H1 (cell line): ENCODE measurements around the gene ABHD12B. TPM values are rescaled to one million over a fixed set of nuclear protein-coding genes. Genes with fewer than 3 reads are reported as not detected.

Experiments used
- CTCF ChIA-PET: fragments of 300-600 bp; sonication (Branson Sonifier 250); formaldehyde crosslinking; loops from one replicate; lab custom pipeline; 2021; ENCODE audit not compliant: partially characterized antibody; lab: Charles Lee
- POLR2A ChIA-PET: fragments of 300-600 bp; sonication (Branson Sonifier 250); formaldehyde crosslinking; loops from one replicate; lab custom pipeline; 2021; ENCODE audit warnings: inconsistent platforms; ENCODE audit not compliant: partially characterized antibody; lab: Charles Lee
- DNase-seq, 2 experiments: peaks; one replicate each; pipeline versions ENCODE4 v3.0.0 to v3.0.0-alpha.2; 2010 to 2022; ENCODE audit warnings: low spot score in 2 of 2, low read depth in 1 of 2, mixed read lengths in 1 of 2
- FAIRE-seq: peaks from 2 replicates; lab custom pipeline; 2011; peaks lifted over from hg19 to GRCh38; lab: Jason Lieb, UNC
- H2AFZ ChIP-seq: 2 replicates; pipeline ENCODE4 v1.8.1; 2012; ENCODE audit warnings: low read length, inconsistent platforms
- H2AK5ac ChIP-seq: 2 replicates; pipeline ENCODE4 v1.6.1; 2013; ENCODE audit warnings: low read depth, low read length
- H2BK120ac ChIP-seq: replicated peaks from 2 replicates; pipeline ENCODE3; 2013; ENCODE audit warnings: low read depth, low read length, inconsistent platforms
- H2BK12ac ChIP-seq: 2 replicates; pipeline ENCODE4 v1.6.1; 2013; ENCODE audit warnings: low read depth, low read length
- H2BK15ac ChIP-seq: 2 replicates; pipeline ENCODE4 v1.6.1; 2013; ENCODE audit warnings: low read length
- H2BK20ac ChIP-seq: 2 replicates; pipeline ENCODE4 v1.6.1; 2013; ENCODE audit warnings: low read length
- H2BK5ac ChIP-seq: 2 replicates; pipeline ENCODE4 v1.6.1; 2013; ENCODE audit warnings: low read depth, low read length
- H3K14ac ChIP-seq: 2 replicates; pipeline ENCODE4 v1.6.1; 2013; ENCODE audit warnings: inconsistent platforms; ENCODE audit not compliant: insufficient read length
- H3K18ac ChIP-seq: 2 replicates; pipeline ENCODE4 v1.6.1; 2013; ENCODE audit warnings: low read length; ENCODE audit errors: extremely low read depth
- H3K23ac ChIP-seq: 2 replicates; pipeline ENCODE4 v1.6.1; 2013; ENCODE audit warnings: inconsistent platforms; ENCODE audit not compliant: insufficient read length
- H3K23me2 ChIP-seq: 2 replicates; pipeline ENCODE4 v1.6.1; 2013; ENCODE audit warnings: low read depth, low read length
- H3K27ac ChIP-seq: 2 replicates; pipeline ENCODE4 v1.6.1; 2011; ENCODE audit warnings: low read depth, low read length, inconsistent platforms
- H3K27me3 ChIP-seq, 4 experiments: replicated peaks in 1 of 4; 1 replicate in 1 of 4; 2 replicates in 3 of 4; pipeline versions ENCODE4 v1.6.1 to v1.8.1; 2011 to 2013; ENCODE audit warnings: low read length in 3 of 4, mild to moderate bottlenecking in 3 of 4, inconsistent platforms in 2 of 4, mixed read lengths in 2 of 4, moderate library complexity in 1 of 4; ENCODE audit not compliant: control insufficient read depth in 3 of 4, insufficient read depth in 3 of 4; ENCODE audit errors: extremely low read depth in 1 of 4
- H3K36me3 ChIP-seq, 4 experiments: 2 replicates each; pipeline versions ENCODE4 v1.6.1 to v1.8.1; 2011 to 2013; ENCODE audit warnings: mild to moderate bottlenecking in 4 of 4, low read length in 3 of 4, moderate library complexity in 2 of 4, control low read depth in 1 of 4, inconsistent platforms in 1 of 4; ENCODE audit not compliant: insufficient read depth in 4 of 4, control insufficient read depth in 2 of 4
- H3K4ac ChIP-seq: replicated peaks from 2 replicates; pipeline ENCODE3; 2013; ENCODE audit warnings: low read length, low read depth, mixed read lengths, inconsistent platforms; ENCODE audit not compliant: insufficient read length
- H3K4me1 ChIP-seq, 4 experiments: replicated peaks in 1 of 4; 1 replicate in 1 of 4; 2 replicates in 3 of 4; pipeline versions ENCODE4 v1.6.1 to v1.8.1; 2011 to 2013; ENCODE audit warnings: low read length in 3 of 4, inconsistent platforms in 2 of 4, mixed read lengths in 1 of 4; ENCODE audit not compliant: insufficient read depth in 4 of 4, control insufficient read depth in 3 of 4
- H3K4me2 ChIP-seq, 2 experiments: 2 replicates each; pipeline versions ENCODE4 v1.6.1 to v1.8.1; 2011 to 2013; ENCODE audit warnings: low read depth in 2 of 2, low read length in 2 of 2, control low read depth in 1 of 2, inconsistent platforms in 1 of 2, mild to moderate bottlenecking in 1 of 2; ENCODE audit not compliant: insufficient read depth in 1 of 2
- H3K4me3 ChIP-seq, 4 experiments: fragments of 200-600, 300-600 bp in 1 of 4; sonication (generic), shearing (Covaris generic), sonication (Bioruptor Twin) in 1 of 4; 2 replicates each; pipeline versions ENCODE4 v1.5.1 to v1.8.1; 2011 to 2016; ENCODE audit warnings: low read length in 4 of 4, low read depth in 3 of 4, control low read depth in 2 of 4, inconsistent platforms in 2 of 4, mild to moderate bottlenecking in 2 of 4, mixed read lengths in 1 of 4, moderate library complexity in 1 of 4; ENCODE audit not compliant: insufficient read depth in 2 of 4; ENCODE audit errors: extremely low read depth in 1 of 4
- H3K56ac ChIP-seq: replicated peaks from 2 replicates; pipeline ENCODE3; 2013; ENCODE audit warnings: low read depth, mild to moderate bottlenecking, mixed read lengths, low read length, inconsistent platforms; ENCODE audit not compliant: insufficient read length
- H3K79me1 ChIP-seq: 2 replicates; pipeline ENCODE4 v1.6.1; 2013; ENCODE audit warnings: low read depth, low read length, control low read depth
- H3K79me2 ChIP-seq, 2 experiments: 2 replicates each; pipeline versions ENCODE4 v1.6.1 to v1.8.1; 2012 to 2013; ENCODE audit warnings: low read length in 2 of 2, mild to moderate bottlenecking in 2 of 2, inconsistent platforms in 1 of 2; ENCODE audit not compliant: insufficient read depth in 2 of 2, control insufficient read depth in 1 of 2
- H3K9ac ChIP-seq, 4 experiments: replicated peaks in 1 of 4; 1 replicate in 1 of 4; 2 replicates in 3 of 4; pipeline versions ENCODE4 v1.6.1 to v1.8.1; 2011 to 2013; ENCODE audit warnings: low read depth in 3 of 4, low read length in 3 of 4, control low read depth in 2 of 4, mild to moderate bottlenecking in 2 of 4, moderate library complexity in 2 of 4, inconsistent platforms in 1 of 4; ENCODE audit errors: extremely low read depth in 1 of 4
- H3K9me3 ChIP-seq, 2 experiments: 2 replicates each; pipeline versions ENCODE4 v1.6.1 to v1.8.1; 2012 to 2013; ENCODE audit warnings: mild to moderate bottlenecking in 2 of 2, moderate library complexity in 2 of 2, control low read depth in 1 of 2, inconsistent platforms in 1 of 2, low read depth in 1 of 2, low read length in 1 of 2, mixed read lengths in 1 of 2; ENCODE audit not compliant: insufficient read depth in 2 of 2
- H4K20me1 ChIP-seq, 2 experiments: replicated peaks in 1 of 2; 2 replicates each; pipeline versions ENCODE3 to v1.8.1; 2011 to 2013; ENCODE audit warnings: inconsistent platforms in 2 of 2, low read length in 2 of 2, mild to moderate bottlenecking in 1 of 2; ENCODE audit not compliant: insufficient read depth in 2 of 2, control insufficient read depth in 1 of 2
- H4K5ac ChIP-seq: 2 replicates; pipeline ENCODE4 v1.6.1; 2013; ENCODE audit warnings: low read length, low read depth, mixed read lengths, inconsistent platforms; ENCODE audit not compliant: insufficient read length
- H4K8ac ChIP-seq: 2 replicates; pipeline ENCODE4 v1.8.0; 2013; ENCODE audit warnings: mild to moderate bottlenecking, moderate library complexity, low read length, inconsistent platforms; ENCODE audit not compliant: insufficient read depth; ENCODE audit errors: extremely low read depth
- H4K91ac ChIP-seq: replicated peaks from 2 replicates; pipeline ENCODE3; 2013; ENCODE audit warnings: low read length, mixed read lengths, inconsistent platforms; ENCODE audit not compliant: insufficient read length
- BACH1 ChIP-seq: IDR thresholded peaks from 2 replicates; pipeline ENCODE4 v1.6.1; 2012; ENCODE audit warnings: low read length, improper control_type of control experiment
- EP300 ChIP-seq, 2 experiments: IDR thresholded peaks; 1 replicate in 1 of 2; 2 replicates in 1 of 2; pipeline ENCODE4 v1.6.1; 2011 to 2012; ENCODE audit warnings: low read depth in 2 of 2, low read length in 2 of 2, mild to moderate bottlenecking in 2 of 2, borderline replicate concordance in 1 of 2, inconsistent platforms in 1 of 2, moderate library complexity in 1 of 2
- FOSL1 ChIP-seq: IDR thresholded peaks from 2 replicates; pipeline ENCODE4 v1.6.1; 2011; ENCODE audit warnings: mild to moderate bottlenecking, low read depth, low read length, moderate library complexity; ENCODE audit not compliant: insufficient read depth
- GABPA ChIP-seq: IDR thresholded peaks from 2 replicates; pipeline ENCODE4 v1.6.1; 2011; ENCODE audit warnings: mild to moderate bottlenecking, low read length, moderate library complexity, borderline replicate concordance; ENCODE audit not compliant: insufficient read depth
- HDAC2 ChIP-seq, 2 experiments: fragments of 300-600 bp in 1 of 2; sonication (generic) in 1 of 2; IDR thresholded peaks; 2 replicates each; pipeline ENCODE4 v1.6.1; 2011 to 2012; ENCODE audit warnings: low read depth in 2 of 2, low read length in 2 of 2, mild to moderate bottlenecking in 2 of 2, moderate library complexity in 2 of 2, borderline replicate concordance in 1 of 2, inconsistent platforms in 1 of 2
- KDM4A ChIP-seq: IDR thresholded peaks from one replicate; pipeline ENCODE4 v1.7.1; 2012; ENCODE audit warnings: low read depth, mild to moderate bottlenecking, moderate library complexity, low read length, inconsistent platforms; ENCODE audit not compliant: severe bottlenecking
- POLR2A ChIP-seq, 2 experiments: IDR thresholded peaks; 1 replicate in 1 of 2; 2 replicates in 1 of 2; pipeline ENCODE4 v1.6.1; 2011; ENCODE audit warnings: low read depth in 2 of 2, low read length in 2 of 2, mild to moderate bottlenecking in 2 of 2; ENCODE audit errors: control extremely low read depth in 1 of 2
- RNF2 ChIP-seq: fragments of 200-900, 300-1000 bp; sonication (generic); IDR thresholded peaks from 2 replicates; pipeline ENCODE4 v1.7.1; 2016; ENCODE audit warnings: borderline replicate concordance, low read depth, mild to moderate bottlenecking, antibody characterized with exemption, low read length; ENCODE audit not compliant: poor library complexity, severe bottlenecking; ENCODE audit errors: missing control alignments
- SP4 ChIP-seq: IDR thresholded peaks from 2 replicates; pipeline ENCODE4 v1.6.1; 2012; ENCODE audit warnings: low read length, inconsistent platforms
- USF2 ChIP-seq: IDR thresholded peaks from 2 replicates; pipeline ENCODE4 v1.6.1; 2011; ENCODE audit warnings: low read length, improper control_type of control experiment
- WGBS, 2 experiments: shearing (Covaris generic) in 1 of 2; methylation state at CpG; one replicate each; pipeline versions ENCODE4 v1.1.6 to v1.1.7; 2013 to 2015; ENCODE audit warnings: low lambda C conversion rate in 2 of 2, mixed read lengths in 2 of 2, inconsistent platforms in 1 of 2, low coverage in 1 of 2, missing lambda C conversion rate in 1 of 2; ENCODE audit not compliant: insufficient replicate concordance in 2 of 2, insufficient coverage in 1 of 2, insufficient read length in 1 of 2; ENCODE audit errors: extremely low coverage in 1 of 2, missing lambda C conversion rate in 1 of 2; 5-methylcytosine and 5-hydroxymethylcytosine counted together
- polyA plus RNA-seq, 7 experiments: library from polyadenylated mRNA; depleted of rRNA in 3 of 7; stranded (reverse) in 5 of 7; unstranded in 2 of 7; fragments of >200 nt in 5 of 7; fragments of 200-250 nt in 2 of 7; gene quantifications; 1 replicate in 5 of 7; 2 replicates in 1 of 7; 4 replicates in 1 of 7; pipeline versions ENCODE4 v1.2.1 to v1.2.3, GENCODE V29; 2011 to 2013; ENCODE audit warnings: missing spikeins in 2 of 7, mixed read lengths in 2 of 7
- total RNA-seq: library from RNA; stranded (reverse); fragmentation: NEBNext Ultra II Directional; extraction: Animal tissue kit (Norgen Biotek cat#: 25700); gene quantifications from 2 replicates; pipeline ENCODE4 v1.2.1, GENCODE V29; 2021

The ABHD12B gene
- total and polyA plus RNA-seq, 2 of the 8 experiments (the other 6 are each of a cell fraction or from before 2014, with no cell fraction given) = 4.0 to 102 TPM

GRCh38 chr14:50875359-50876070, 3.7 kb downstream of the ABHD12B start:
- H3K27me3 ChIP-seq = peaks cover 3 to 24% (median 14%) of the 10 kb centered on the region in 4 experiments; a peak in 6 of 7 replicates
- H3K4me2 ChIP-seq = no peak overlapping the region
- H2AK5ac ChIP-seq = no peak overlapping the region; the same call in 1 of the 2 replicates
- no peak overlapping the region for H3K18ac ChIP-seq
- H4K8ac ChIP-seq = no peak overlapping the region
- H3K79me2 ChIP-seq = no peaks in the 10 kb centered on the region
- H3K4ac ChIP-seq = no peak overlapping the region
- no peak overlapping the region for H2BK12ac ChIP-seq
- 74% methylated on average over 7 of the region's 7 CpGs; no CpG with 5 or more reads in 1 of the 2 experiments for WGBS, 2 experiments
- ChIA-PET POLR2A (interaction anchor here (1.7 kb wide), 1 partner anchor 60 kb away, joined by 3 read pairs; no protein-coding TSS in a partner anchor), CTCF (interaction anchor here (0.7 to 3.6 kb wide), 2 partner anchors 12 to 17 kb away, joined by 6 to 24 read pairs; no protein-coding TSS in a partner anchor)
- H4K20me1 ChIP-seq = no peaks in the 10 kb centered on the region
- H3K4me3 ChIP-seq = no peak overlapping the region
- no peaks in the 10 kb centered on the region for H3K36me3 ChIP-seq
- no peak overlapping the region for H4K5ac ChIP-seq
- H4K91ac ChIP-seq = no peak overlapping the region
- no peaks in the 10 kb centered on the region for H3K9me3 ChIP-seq
- no peak overlapping the region for H2BK20ac ChIP-seq
- H3K23me2 ChIP-seq = peaks cover 2% of the 10 kb centered on the region; the same call in 1 of the 2 replicates
- DNase-seq (no peak), FAIRE-seq (no peak)
- H3K14ac ChIP-seq = no peak overlapping the region
- H2BK15ac ChIP-seq = no peak overlapping the region
- H3K27ac ChIP-seq = no peak overlapping the region
- no peaks in the 10 kb centered on the region for H3K79me1 ChIP-seq
- peaks cover 0 to 3% (median 1%) of the 10 kb centered on the region in 4 experiments; a peak in 1 of 7 replicates for H3K4me1 ChIP-seq
- H2BK5ac ChIP-seq = no peak overlapping the region
- H3K9ac ChIP-seq = no peak overlapping the region
- no peak overlapping the region for H2AFZ ChIP-seq
- H2BK120ac ChIP-seq = no peak overlapping the region
- H3K56ac ChIP-seq = no peak overlapping the region
- H3K23ac ChIP-seq = no peak overlapping the region
- no peak for TF ChIP-seq EP300 (IDR thresholded peaks at IDR 0.05; ENCODE audit: borderline replicate concordance in 1 of 2, low read depth in 2 of 2, low read length in 2 of 2)
- no peak for TF ChIP-seq POLR2A (IDR thresholded peaks at IDR 0.05; ENCODE audit: control extremely low read depth in 1 of 2, low read depth in 2 of 2, low read length in 2 of 2)
- TF ChIP-seq HDAC2 (IDR thresholded peaks at IDR 0.05; ENCODE audit: borderline replicate concordance in 1 of 2, low read depth in 2 of 2, low read length in 2 of 2) = no peak
- no peak for TF ChIP-seq KDM4A
- TF ChIP-seq GABPA = no peak
- TF ChIP-seq SP4 = no peak
- no peak for TF ChIP-seq FOSL1
- TF ChIP-seq USF2 = no peak
- no peak for TF ChIP-seq RNF2
- TF ChIP-seq BACH1 = no peak
